HL-60/S4 treated with retinoic acid at 250 ng/mL for 4 days and 3 days (cell line): ENCODE results near the gene PLEKHF1.

Experiments
- in situ Hi-C: fragments of 300-500 bp; cut with MboI; formaldehyde crosslinking; loops from 2 replicates; pipeline ENCODE4 v1.7.0; 2022; ENCODE audit warnings: low sequenced_read_pairs

Gene PLEKHF1

GRCh38 chr19:29677001-29677817, 11.9 kb downstream of the PLEKHF1 start:
- in situ Hi-C loops, result no loop called here

GRCh38 chr19:29678484-29679106, 13.3 kb downstream of the PLEKHF1 start:
- in situ Hi-C loops, result no loop called here

DNA sequence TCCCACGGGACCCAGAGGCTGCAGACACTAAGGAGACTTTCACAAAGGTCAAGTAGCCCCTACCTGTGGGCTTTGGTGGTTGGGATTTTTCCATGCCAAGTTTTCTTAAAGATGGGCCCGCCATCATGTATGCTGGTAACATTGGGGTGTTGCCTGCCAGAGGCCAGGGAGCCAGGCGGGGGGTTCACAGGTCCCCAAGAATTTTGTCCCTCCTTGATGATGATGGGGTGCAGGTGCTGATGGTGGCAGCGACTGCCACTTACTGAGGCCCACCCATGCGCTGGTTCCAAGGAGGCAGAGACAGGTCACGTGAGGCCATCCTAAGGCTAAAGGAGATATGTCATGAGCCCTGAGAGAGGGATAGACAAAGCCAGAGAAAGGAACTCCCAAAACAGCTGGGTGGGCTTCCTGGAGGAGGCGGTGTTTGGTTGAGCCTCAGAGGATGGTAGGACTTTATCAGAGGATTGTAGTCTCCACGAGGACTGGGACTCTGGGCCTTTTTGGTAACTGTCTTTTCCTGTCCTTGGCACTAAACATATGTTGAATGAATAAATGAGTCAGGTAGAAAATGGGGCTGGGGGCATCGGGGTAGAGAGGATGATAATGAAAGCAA, 14.4 kb downstream of the PLEKHF1 start:
- in situ Hi-C loops, result no loop called here

DNA sequence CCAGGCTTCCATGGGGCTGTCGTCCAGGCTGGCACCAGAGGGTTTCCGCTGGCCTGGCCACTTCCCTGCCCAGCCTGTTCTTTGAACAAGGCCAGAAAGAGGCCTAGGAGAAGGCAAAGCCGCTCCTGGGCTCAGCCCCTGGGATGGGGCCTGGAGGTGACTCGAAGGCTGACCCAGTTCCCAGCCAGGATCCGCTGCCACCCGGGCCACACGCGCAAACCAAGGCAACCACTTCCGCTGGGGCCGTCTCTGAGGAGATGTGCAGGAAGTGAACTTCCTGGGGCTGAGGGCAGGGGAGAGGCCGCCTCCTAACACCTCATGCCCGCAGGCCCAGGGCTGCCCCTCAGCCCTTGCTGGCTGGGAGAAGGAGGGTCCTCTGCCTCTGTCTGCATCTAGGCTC, 15.2 kb downstream of the PLEKHF1 start:
- in situ Hi-C loops, result no loop called here

GRCh38 chr19:29680937-29681336, 15.7 kb downstream of the PLEKHF1 start:
- in situ Hi-C loops, result no loop called here

DNA sequence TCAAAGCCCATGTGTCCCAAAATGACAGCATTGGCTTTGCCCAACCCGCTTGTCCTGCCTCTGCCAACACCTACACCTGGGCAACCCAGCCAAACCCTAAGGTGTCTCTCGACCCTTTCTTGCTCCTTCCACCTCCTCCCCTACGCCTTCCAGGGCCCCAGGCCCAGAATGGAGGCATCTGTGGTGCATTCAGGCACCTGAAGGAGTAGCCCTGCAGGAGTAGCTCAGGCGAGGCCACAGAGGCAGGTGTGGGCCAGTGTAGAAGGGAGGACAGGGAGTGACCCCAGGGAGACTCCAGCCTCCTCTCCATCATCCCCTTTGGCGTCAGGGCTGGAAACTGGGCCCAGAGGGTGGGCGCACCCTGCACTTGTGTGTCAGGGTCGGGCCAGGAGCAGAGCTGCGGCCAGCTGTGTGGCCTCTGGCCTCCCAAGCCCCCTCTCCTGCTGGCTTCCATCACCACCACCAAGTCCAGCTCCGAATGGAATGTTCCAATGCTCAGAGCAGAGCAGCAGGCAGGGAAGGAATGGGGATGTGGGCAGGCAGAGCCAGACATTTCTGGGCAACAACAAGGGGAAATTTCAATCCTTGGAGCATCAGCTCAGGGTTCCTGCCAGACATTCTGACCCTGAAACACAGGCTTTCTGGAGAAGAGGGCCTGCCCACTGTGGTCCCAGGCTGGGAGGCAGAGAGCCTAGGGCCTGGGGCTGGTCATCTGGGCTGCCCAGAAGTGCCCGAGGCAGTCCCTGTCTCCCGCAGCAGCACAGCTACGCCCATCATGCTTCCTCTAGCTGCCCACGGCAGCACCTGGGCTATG, 16.4 kb downstream of the PLEKHF1 start:
- in situ Hi-C loops, result no loop called here

DNA sequence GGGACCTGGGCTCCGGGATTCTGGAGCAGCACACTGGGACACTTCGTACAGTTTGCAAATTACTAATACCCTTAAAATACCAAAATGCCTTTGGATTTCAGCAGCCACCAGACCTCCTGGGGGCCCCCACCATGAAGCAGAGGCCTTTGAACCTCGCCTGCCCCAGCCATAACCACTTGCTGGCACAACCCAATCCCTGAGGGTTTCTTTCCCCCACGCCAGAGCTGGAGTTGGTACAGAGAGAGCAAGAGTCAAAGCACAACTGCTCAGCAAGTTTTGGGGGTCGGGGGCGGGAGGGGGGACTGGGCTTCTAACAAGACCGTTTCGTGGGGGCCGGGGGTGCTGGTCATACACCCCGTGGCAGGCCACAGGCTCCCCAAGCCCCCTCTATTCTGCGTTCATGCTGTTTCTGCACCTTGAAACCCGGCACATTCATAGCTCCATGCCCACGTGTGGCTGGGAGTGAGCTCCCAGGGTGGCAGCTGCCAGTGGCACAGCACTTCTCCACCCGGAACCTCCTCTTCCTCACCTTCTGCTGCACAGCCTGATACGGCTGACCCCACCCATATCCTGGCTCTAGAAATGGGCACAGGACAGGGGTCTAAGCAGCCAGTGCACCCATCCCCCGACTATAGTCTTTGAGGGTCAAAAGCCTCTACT, 17.1 kb downstream of the PLEKHF1 start:
- in situ Hi-C loops, result no loop called here

DNA sequence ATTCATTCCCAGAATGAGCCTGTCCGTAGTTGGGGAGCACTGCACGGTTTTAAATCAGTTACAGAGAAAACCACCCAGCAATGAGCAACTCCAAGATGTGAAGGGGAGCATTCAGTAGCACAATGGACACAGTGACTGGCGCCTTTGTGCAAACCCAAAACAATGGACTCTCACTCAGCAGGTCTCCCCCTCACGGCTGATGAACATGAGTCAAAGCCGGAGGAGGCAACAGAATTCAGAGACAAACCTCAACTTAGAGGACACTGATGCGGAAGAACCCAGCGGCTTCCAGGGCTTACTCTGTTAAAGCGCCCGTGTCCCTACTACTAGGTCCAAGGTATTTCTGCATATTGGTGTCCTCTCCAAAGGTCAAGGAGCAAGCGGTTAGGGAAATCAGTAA, 17.7 kb downstream of the PLEKHF1 start:
- in situ Hi-C loops, result no loop called here

GRCh38 chr19:29685326-29685725, 20.1 kb downstream of the PLEKHF1 start:
- in situ Hi-C loops, result no loop called here

DNA sequence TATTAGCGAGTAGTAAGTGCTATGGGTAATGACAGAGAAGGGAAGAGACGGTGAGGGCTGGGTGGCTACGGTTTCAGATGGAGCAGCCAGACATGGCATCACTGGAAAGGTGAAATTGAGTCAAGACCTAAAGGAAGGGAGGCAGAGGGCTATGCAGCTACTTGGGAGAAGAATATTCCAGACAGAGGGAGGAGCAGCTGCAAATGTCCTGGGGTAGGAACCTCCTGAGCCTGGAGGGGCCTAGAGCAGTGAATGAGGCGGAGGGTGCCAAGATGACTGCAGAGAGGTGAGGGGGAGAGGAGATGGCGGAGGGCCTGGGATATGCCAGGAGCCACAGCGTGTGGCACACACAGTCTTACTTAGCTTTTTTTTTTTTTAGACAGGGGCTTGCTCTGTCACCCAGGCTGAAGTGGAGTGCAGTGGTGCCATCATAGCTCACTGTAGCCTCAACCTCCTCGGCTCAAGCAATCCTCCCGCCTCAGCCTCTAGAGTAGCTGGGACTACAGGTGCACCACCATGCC, 21.1 kb downstream of the PLEKHF1 start:
- in situ Hi-C loops, result no loop called here

GRCh38 chr19:29687244-29687896, 22.1 kb downstream of the PLEKHF1 start:
- in situ Hi-C loops, result no loop called here

DNA sequence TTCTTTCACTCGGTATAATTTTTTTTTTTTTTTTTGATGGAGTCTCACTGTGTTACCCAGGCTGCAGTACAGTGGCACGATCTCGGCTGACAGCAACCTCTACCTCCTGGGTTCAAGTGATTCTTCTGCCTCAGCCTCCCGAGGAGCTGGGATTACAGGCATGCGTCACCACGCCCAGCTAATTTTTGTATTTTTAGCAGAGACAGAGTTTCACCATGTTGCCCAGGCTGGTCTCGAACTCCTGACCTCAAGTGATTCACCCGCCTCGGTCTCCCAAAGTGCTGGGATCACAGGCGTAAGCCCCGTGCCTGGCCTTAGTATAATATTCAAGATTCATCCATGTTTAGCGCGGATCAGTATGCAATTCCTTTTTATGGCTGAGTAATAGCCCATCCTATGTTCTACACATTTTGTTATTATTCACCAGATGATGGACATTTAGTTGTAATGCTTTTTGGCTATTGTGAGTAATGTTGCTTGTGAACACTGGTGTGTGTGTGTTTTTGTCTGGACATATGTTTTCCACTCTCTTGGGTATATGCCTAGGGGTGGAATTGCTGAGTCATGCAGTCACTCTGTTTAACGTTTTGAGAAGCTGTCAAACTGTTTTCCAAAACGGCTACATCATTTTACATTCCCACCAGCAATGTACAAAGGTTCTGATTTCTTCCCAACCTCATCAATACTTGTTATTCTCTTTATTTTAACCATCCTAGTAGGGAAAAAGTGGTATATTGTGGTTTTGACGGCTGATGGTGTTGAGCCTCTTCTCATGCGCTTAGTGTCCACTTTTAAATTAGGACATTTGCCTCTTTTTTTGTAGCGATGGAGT, 22.9 kb downstream of the PLEKHF1 start:
- in situ Hi-C loops, result no loop called here

DNA sequence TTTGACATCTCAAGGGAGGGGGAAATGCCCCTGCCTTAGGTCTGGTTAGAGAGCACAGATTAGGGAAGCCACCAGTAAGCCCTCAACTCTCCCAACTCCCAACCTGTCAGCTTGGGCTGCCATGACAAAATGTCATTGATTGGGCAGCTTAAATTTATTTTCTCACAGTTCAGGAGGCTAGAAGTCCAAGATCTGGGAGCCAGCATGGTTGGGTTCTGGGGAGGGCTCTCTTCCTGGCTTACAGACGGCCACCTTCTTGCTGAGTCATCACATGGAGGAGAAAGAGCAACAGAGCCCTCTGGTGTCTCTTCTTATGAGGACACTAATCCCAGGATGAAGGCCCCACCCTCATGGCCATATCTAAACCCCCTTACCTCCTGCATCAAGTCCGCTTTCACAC, 25.6 kb downstream of the PLEKHF1 start:
- in situ Hi-C loops, result loop anchor here (10.0 kb wide), 1 partner anchor 76 kb away; no protein-coding TSS in a partner anchor

GRCh38 chr19:29694161-29694560, 28.9 kb downstream of the PLEKHF1 start:
- in situ Hi-C loops, result loop anchor here (10.0 kb wide), 1 partner anchor 79 kb away; no protein-coding TSS in a partner anchor

GRCh38 chr19:29694669-29695627, 29.7 kb downstream of the PLEKHF1 start:
- in situ Hi-C loops, result loop anchor here (10.0 kb wide), 1 partner anchor 80 kb away; no protein-coding TSS in a partner anchor

DNA sequence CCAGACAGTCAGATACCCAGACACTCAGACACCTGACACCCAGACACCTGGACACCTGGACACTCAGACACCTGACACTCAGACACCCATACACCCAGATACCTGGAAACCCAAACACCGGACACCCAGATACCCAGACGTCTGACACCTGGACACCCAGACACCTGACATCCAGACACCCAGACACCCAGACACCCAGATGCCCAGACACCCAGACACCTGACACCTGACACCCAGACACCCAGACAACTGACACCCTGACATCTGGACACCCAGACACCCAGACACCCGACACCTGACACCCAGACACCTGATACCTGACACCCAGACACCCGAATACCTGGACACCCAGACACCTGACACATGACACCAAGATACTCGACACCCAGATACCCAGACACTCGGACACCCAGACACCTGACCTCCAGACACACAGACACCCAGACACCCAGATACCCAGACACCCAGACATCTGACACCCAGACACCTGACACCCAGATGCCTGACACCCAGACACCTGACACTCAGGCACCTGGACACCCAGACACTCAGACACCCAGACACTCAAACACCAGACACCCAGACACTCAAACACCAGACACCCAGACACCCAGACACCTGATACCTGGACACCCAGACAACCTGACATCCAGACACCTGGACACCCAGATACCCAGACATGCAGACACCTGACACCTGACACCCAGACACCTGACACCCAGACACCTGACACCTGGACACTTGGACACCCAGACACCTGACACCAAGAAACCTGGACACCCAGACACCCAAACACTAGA, 30.7 kb downstream of the PLEKHF1 start:
- in situ Hi-C loops, result loop anchor here (10.0 kb wide), 1 partner anchor 81 kb away; no protein-coding TSS in a partner anchor

GRCh38 chr19:29696565-29696846, 31.2 kb downstream of the PLEKHF1 start:
- in situ Hi-C loops, result loop anchor here (10.0 kb wide), 1 partner anchor 82 kb away; no protein-coding TSS in a partner anchor
